ENCODE data around the gene INKA2.
"Not testable (repeated sequence)": the region's sequence is repeated elsewhere in the genome, so short reads cannot be mapped to it uniquely, and the experiment has no call there.

INKA2 gene

GRCh38 chr1:111750856-111751255, 11.7 kb upstream of the INKA2 start:
- no peak for DNase-seq (ENCODE audit: low read depth in 2 of 2)

GRCh38 chr1:111749628-111750027, 10.4 kb upstream of the INKA2 start:
- no peak for DNase-seq (ENCODE audit: low read depth in 2 of 2)

GRCh38 chr1:111747947-111748346, 8.8 kb upstream of the INKA2 start:
- DNase-seq (ENCODE audit: low read depth in 2 of 2) = no peak

- DNase-seq (ENCODE audit: low read depth in 2 of 2) = peak in 1 of 2 donors; percentile 58
Measured at GRCh38 chr1:111747282-111747734, 8.1 kb upstream of the INKA2 start.

- DNase-seq (ENCODE audit: low read depth in 2 of 2) = no peak
Measured at GRCh38 chr1:111746614-111746999, 7.4 kb upstream of the INKA2 start.

GRCh38 chr1:111745675-111746613, 6.7 kb upstream of the INKA2 start:
- no peak for DNase-seq (ENCODE audit: low read depth in 2 of 2)

- no peak for DNase-seq (ENCODE audit: low read depth in 2 of 2)
Measured at GRCh38 chr1:111743679-111744101, 4.5 kb upstream of the INKA2 start.

GRCh38 chr1:111742938-111743549, 3.8 kb upstream of the INKA2 start:
- no peak for DNase-seq (ENCODE audit: low read depth in 2 of 2)

GRCh38 chr1:111742292-111742691, 3.1 kb upstream of the INKA2 start:
- DNase-seq (ENCODE audit: low read depth in 2 of 2) = not testable (repeated sequence)

GRCh38 chr1:111739925-111740765, 950 bp upstream of the INKA2 start:
- no peak for DNase-seq (ENCODE audit: low read depth in 2 of 2)

GRCh38 chr1:111738436-111739193, 580 bp downstream of the INKA2 start:
- DNase-seq (ENCODE audit: low read depth in 2 of 2) = no peak

- DNase-seq (ENCODE audit: low read depth in 2 of 2) = no peak
Measured at GRCh38 chr1:111738133-111738435, 1.1 kb downstream of the INKA2 start.

- DNase-seq (ENCODE audit: low read depth in 2 of 2) = no peak
Measured at GRCh38 chr1:111737216-111738132, 1.7 kb downstream of the INKA2 start.

GRCh38 chr1:111736548-111737215, 2.5 kb downstream of the INKA2 start:
- DNase-seq (ENCODE audit: low read depth in 2 of 2) = no peak

- DNase-seq (ENCODE audit: low read depth in 2 of 2) = no peak
Measured at GRCh38 chr1:111735858-111736544, 3.2 kb downstream of the INKA2 start.

GRCh38 chr1:111735321-111735720, 3.9 kb downstream of the INKA2 start:
- no peak for DNase-seq (ENCODE audit: low read depth in 2 of 2)

- DNase-seq (ENCODE audit: low read depth in 2 of 2) = no peak
Measured at GRCh38 chr1:111734856-111735255, 4.3 kb downstream of the INKA2 start.

- DNase-seq (ENCODE audit: low read depth in 2 of 2) = no peak
Measured at GRCh38 chr1:111734426-111734825, 4.8 kb downstream of the INKA2 start.

GRCh38 chr1:111733992-111734341, 5.2 kb downstream of the INKA2 start:
- DNase-seq (ENCODE audit: low read depth in 2 of 2) = no peak

All from activated CD8-positive, alpha-beta memory T cell treated with anti-CD3 and anti-CD28 coated beads for 4 hours (primary cell).